NCI-H526 (cell line): Measurements from ENCODE around the gene FXR1.
"Not testable (repeated sequence)": the region's sequence is repeated elsewhere in the genome, so short reads cannot be mapped to it uniquely, and the experiment has no call there.

Experiments used
- DNase-seq, 2 experiments: peaks; one replicate each; lab custom pipeline; 2025; lab: John Stamatoyannopoulos, UW

FXR1 gene

GRCh38 chr3:180934638-180935037 lies 22.2 kb downstream of the FXR1 start:
- no peak for DNase-seq

GRCh38 chr3:180940826-180941225 lies 28.4 kb downstream of the FXR1 start:
- no peak for DNase-seq

- no peak for DNase-seq
Observed at GRCh38 chr3:180947761-180948390, 35.4 kb downstream of the FXR1 start.

GRCh38 chr3:180959691-180960090 lies 47.2 kb downstream of the FXR1 start:
- DNase-seq: no peak

- DNase-seq: no peak
Observed at GRCh38 chr3:180961087-180961486, 48.6 kb downstream of the FXR1 start.

- no peak for DNase-seq
Observed at GRCh38 chr3:180961552-180961951, 49.1 kb downstream of the FXR1 start.

- no peak for DNase-seq
Observed at GRCh38 chr3:180962530-180962929, 50.1 kb downstream of the FXR1 start.

GRCh38 chr3:180970931-180971330 lies 58.5 kb downstream of the FXR1 start:
- no peak for DNase-seq

- DNase-seq: no peak
Observed at GRCh38 chr3:180973543-180973942, 61.1 kb downstream of the FXR1 start.

- no peak for DNase-seq
Observed at GRCh38 chr3:180974286-180974685, 61.8 kb downstream of the FXR1 start.

- no peak for DNase-seq
Observed at GRCh38 chr3:180977498-180977897, 65.0 kb downstream of the FXR1 start.

GRCh38 chr3:180979961-180980360 lies 67.5 kb downstream of the FXR1 start:
- DNase-seq: no peak

- DNase-seq: no peak
Observed at GRCh38 chr3:180980611-180981010, 68.1 kb downstream of the FXR1 start.

GRCh38 chr3:180981912-180982311 lies 69.4 kb downstream of the FXR1 start:
- DNase-seq: no peak

GRCh38 chr3:180983136-180983535 lies 70.7 kb downstream of the FXR1 start:
- no peak for DNase-seq

GRCh38 chr3:180986366-180986765 lies 73.9 kb downstream of the FXR1 start:
- not testable (repeated sequence) for DNase-seq

- no peak for DNase-seq
Observed at GRCh38 chr3:180987344-180987743, 74.9 kb downstream of the FXR1 start.

- DNase-seq: peak; percentile 96 to 98
Observed at GRCh38 chr3:180989291-180990163, 77.1 kb downstream of the FXR1 start, which contains the start of gene DNAJC19. DNAJC19 (minus strand) TSS chr3:180989736; CDS start chr3:180989602, 134 bp downstream.

- DNase-seq: no peak
Observed at GRCh38 chr3:180990505-180990904, 78.0 kb downstream of the FXR1 start.

GRCh38 chr3:180996415-180996932 lies 84.0 kb downstream of the FXR1 start:
- no peak for DNase-seq

GRCh38 chr3:181002331-181002730 lies 89.9 kb downstream of the FXR1 start:
- not testable (repeated sequence) for DNase-seq

- not testable (repeated sequence) for DNase-seq
Observed at GRCh38 chr3:181003469-181003868, 91.0 kb downstream of the FXR1 start.

GRCh38 chr3:181006541-181006940 lies 94.1 kb downstream of the FXR1 start:
- DNase-seq: no peak
